ENCODE measurements around the gene WWOX. TPM values are rescaled to one million over a fixed set of nuclear protein-coding genes. Genes with fewer than 3 reads are reported as not detected.
A peak's percentile ranks its signal among the peaks of the same experiment; 100 is the strongest.

Gene WWOX
- total and polyA plus RNA-seq, 2 of the 8 experiments (the other 6 are each of a cell fraction or from before 2014, with no cell fraction given), result 5.4 to 16.7 TPM

- Histone ChIP-seq H2BK120ac (replicated peaks; ENCODE audit: low read depth, low read length) (no peak overlapping the region), H4K91ac (replicated peaks; ENCODE audit: insufficient read length, low read length) (no peak overlapping the region), H4K8ac (ENCODE audit: extremely low read depth, insufficient read depth, low read length) (no peak overlapping the region), H2BK20ac (ENCODE audit: low read length) (peak overlapping the region; percentile 91; the same call in 1 of the 2 replicates), H4K20me1 (replicated peaks in 1 of 2; ENCODE audit: control insufficient read depth in 1 of 2, insufficient read depth in 2 of 2, low read length in 2 of 2) (no peaks in the 10 kb centered on the region), H2AFZ (ENCODE audit: low read length) (no peak overlapping the region), H3K9me3 (ENCODE audit: insufficient read depth in 2 of 2, low read depth in 1 of 2, low read length in 1 of 2) (no peaks in the 10 kb centered on the region), H2BK5ac (ENCODE audit: low read depth, low read length) (no peak overlapping the region), H3K27ac (ENCODE audit: low read depth, low read length) (no peak overlapping the region), H3K79me2 (ENCODE audit: control insufficient read depth in 1 of 2, insufficient read depth in 2 of 2, low read length in 2 of 2) (no peaks in the 10 kb centered on the region), H3K27me3 (replicated peaks in 1 of 4; ENCODE audit: control insufficient read depth in 3 of 4, extremely low read depth in 1 of 4, insufficient read depth in 3 of 4, low read length in 3 of 4) (no peaks in the 10 kb centered on the region), H3K4ac (replicated peaks; ENCODE audit: insufficient read length, low read depth, low read length) (no peak overlapping the region), H3K4me1 (replicated peaks in 1 of 4; ENCODE audit: control insufficient read depth in 3 of 4, insufficient read depth in 4 of 4, low read length in 3 of 4) (peaks cover 5 to 21% (median 18%) of the 10 kb centered on the region in 4 experiments), H3K4me3 (ENCODE audit: extremely low read depth in 1 of 4, insufficient read depth in 2 of 4, low read depth in 3 of 4, low read length in 4 of 4) (peak overlapping the region in 1 of 4 experiments; percentile 19; a peak in 1 of 8 replicates), H3K23me2 (ENCODE audit: low read depth, low read length) (no peaks in the 10 kb centered on the region), H3K36me3 (ENCODE audit: control insufficient read depth in 2 of 4, insufficient read depth in 4 of 4, low read length in 3 of 4) (0 out of 8 replicates have a peak, but pooled peaks cover 0 to 3% (median 0%) of the 10 kb centered on the region in 4 experiments), H3K18ac (ENCODE audit: extremely low read depth, low read length) (no peak overlapping the region), H3K14ac (ENCODE audit: insufficient read length) (no peak overlapping the region), H3K9ac (replicated peaks in 1 of 4; ENCODE audit: extremely low read depth in 1 of 4, low read depth in 3 of 4, low read length in 3 of 4) (no peak overlapping the region), H2BK12ac (ENCODE audit: low read depth, low read length) (no peak overlapping the region), H4K5ac (ENCODE audit: insufficient read length, low read depth, low read length) (no peak overlapping the region), H2AK5ac (ENCODE audit: low read depth, low read length) (peak overlapping the region; percentile 60; the same call in 1 of the 2 replicates), H3K79me1 (ENCODE audit: low read depth, low read length) (no peaks in the 10 kb centered on the region), H3K4me2 (ENCODE audit: insufficient read depth in 1 of 2, low read depth in 2 of 2, low read length in 2 of 2) (peak overlapping the region in 1 of 2 experiments; percentile 22; a peak in 1 of 4 replicates), H2BK15ac (ENCODE audit: low read length) (0 out of 2 replicates have a peak overlapping the region, but pooled peaks have one; percentile 65), H3K23ac (ENCODE audit: insufficient read length) (no peak overlapping the region), H3K56ac (replicated peaks; ENCODE audit: insufficient read length, low read depth, low read length) (no peak overlapping the region)
- no peak for DNase-seq (ENCODE audit: low read depth in 1 of 2, low spot score in 2 of 2)
- ChIA-PET POLR2A (ENCODE audit: partially characterized antibody) (no interaction called here), CTCF (ENCODE audit: partially characterized antibody) (no interaction called here)
- 77% methylated on average over 4 of the region's 4 CpGs; no CpG with 5 or more reads in 1 of the 2 experiments for WGBS, 2 experiments (ENCODE audit: extremely low coverage in 1 of 2, insufficient coverage in 1 of 2, insufficient read length in 1 of 2, insufficient replicate concordance in 2 of 2, low coverage in 1 of 2, low lambda C conversion rate in 2 of 2, missing lambda C conversion rate in 1 of 2)
- no peak for FAIRE-seq
- TF ChIP-seq POU5F1 (IDR thresholded peaks at IDR 0.05; ENCODE audit: low read depth, low read length) (no peak), ATF3 (IDR thresholded peaks at IDR 0.05; ENCODE audit: insufficient read depth, low read depth, low read length) (no peak), FOSL1 (IDR thresholded peaks at IDR 0.05; ENCODE audit: insufficient read depth, low read depth, low read length) (no peak), NANOG (IDR thresholded peaks at IDR 0.05; ENCODE audit: insufficient read depth, low read depth, low read length, poor library complexity, severe bottlenecking) (no peak), KDM5A (IDR thresholded peaks at IDR 0.05; ENCODE audit: low read length) (no peak), HDAC2 (IDR thresholded peaks at IDR 0.05; ENCODE audit: borderline replicate concordance in 1 of 2, low read depth in 2 of 2, low read length in 2 of 2) (no peak), RFX5 (IDR thresholded peaks at IDR 0.05; ENCODE audit: borderline replicate concordance, low read depth, low read length) (no peak), EZH2 (IDR thresholded peaks at IDR 0.05; ENCODE audit: low read depth, low read length, severe bottlenecking) (no peak), CTCF (IDR thresholded peaks at IDR 0.05; ENCODE audit: control extremely low read depth in 1 of 3, insufficient read depth in 1 of 3, low read depth in 1 of 3, low read length in 3 of 3) (no peak), BCL11A (IDR thresholded peaks at IDR 0.05; ENCODE audit: low read depth in 2 of 2, low read length in 2 of 2) (no peak)
Observed at GRCh38 chr16:78274771-78275170, 175.3 kb downstream of the WWOX start.

Data from H1 (cell line).